Activated CD8-positive, alpha-beta memory T cell treated with anti-CD3 and anti-CD28 coated beads, Interleukin-2, amount 10 ng/mL, durations not matched to agents 7 days and 5 days (primary cell): ENCODE data around the gene RIT2. TPM values are rescaled to one million over a fixed set of nuclear protein-coding genes. Genes with fewer than 3 reads are reported as not detected.

Experiments
- ATAC-seq: fragments of 150-1000 bp; cut with Tn5 transposase; one replicate; pipeline ENCODE4 v1.10.0; 2021; ENCODE audit warnings: moderate library complexity
- CTCF ChIA-PET: fragments of 350-600 bp; sonication (Branson Sonifier 250); formaldehyde crosslinking; loops from one replicate; lab custom pipeline; 2021; ENCODE audit warnings: antibody characterized with exemption; lab: Charles Lee
- DNase-seq: peaks from one replicate; pipeline ENCODE4 v3.0.0-alpha.2; 2020
- H3K27ac Mint-ChIP-seq: one replicate; pipeline ENCODE4 v1.8.0; 2021; ENCODE audit warnings: mild to moderate bottlenecking, mixed read lengths
- H3K27me3 Mint-ChIP-seq: one replicate; pipeline ENCODE4 v1.8.0; 2021; ENCODE audit warnings: mixed read lengths
- H3K36me3 Mint-ChIP-seq: one replicate; pipeline ENCODE4 v1.8.0; 2021; ENCODE audit warnings: mild to moderate bottlenecking, mixed read lengths
- H3K4me1 Mint-ChIP-seq: one replicate; pipeline ENCODE4 v1.8.0; 2021; ENCODE audit warnings: mixed read lengths
- H3K4me3 Mint-ChIP-seq: one replicate; pipeline ENCODE4 v1.8.0; 2021; ENCODE audit warnings: mild to moderate bottlenecking, moderate library complexity, mixed read lengths
- H3K9me3 Mint-ChIP-seq: one replicate; pipeline ENCODE4 v1.8.0; 2022; ENCODE audit warnings: low read depth, mixed read lengths
- total RNA-seq, 2 experiments: library from RNA; stranded (reverse); gene quantifications; one replicate each; pipeline ENCODE4 v1.2.3, GENCODE V29; 2021

Gene RIT2
- total RNA-seq, 2 experiments from 2014 or later = not detected

- Mint-ChIP-seq H3K4me1 (no peaks in the 10 kb centered on the region), H3K36me3 (no peaks in the 10 kb centered on the region), H3K27ac (no peak overlapping the region), H3K27me3 (no peaks in the 10 kb centered on the region), H3K9me3 (peaks cover 14% of the 10 kb centered on the region), H3K4me3 (no peak overlapping the region)
- DNase-seq (no peak), ATAC-seq (no peak)
- CTCF ChIA-PET = no interaction called here
These were observed 92.6 kb downstream of the RIT2 start for GRCh38 chr18:43022874-43023273.

DNA sequence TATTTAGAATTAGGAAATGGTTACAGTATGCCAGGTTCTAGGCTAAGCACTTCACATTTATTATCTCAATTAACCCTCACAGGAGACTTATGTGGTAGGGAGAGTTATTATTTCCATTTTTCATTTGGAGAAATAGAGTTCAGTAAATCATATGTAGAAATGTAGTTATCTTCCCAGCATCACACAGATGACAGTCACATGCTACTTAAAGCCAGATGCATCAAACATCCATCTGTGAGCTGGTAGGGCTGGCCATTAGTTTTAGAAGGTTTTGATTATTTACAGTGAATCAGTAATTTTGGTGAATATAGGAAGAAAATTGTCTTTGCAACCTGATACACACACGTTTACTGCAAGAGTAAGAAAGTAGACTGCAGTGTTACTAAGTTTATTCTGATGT lies 97.9 kb downstream of the RIT2 start:
- CTCF ChIA-PET = no interaction called here

DNA sequence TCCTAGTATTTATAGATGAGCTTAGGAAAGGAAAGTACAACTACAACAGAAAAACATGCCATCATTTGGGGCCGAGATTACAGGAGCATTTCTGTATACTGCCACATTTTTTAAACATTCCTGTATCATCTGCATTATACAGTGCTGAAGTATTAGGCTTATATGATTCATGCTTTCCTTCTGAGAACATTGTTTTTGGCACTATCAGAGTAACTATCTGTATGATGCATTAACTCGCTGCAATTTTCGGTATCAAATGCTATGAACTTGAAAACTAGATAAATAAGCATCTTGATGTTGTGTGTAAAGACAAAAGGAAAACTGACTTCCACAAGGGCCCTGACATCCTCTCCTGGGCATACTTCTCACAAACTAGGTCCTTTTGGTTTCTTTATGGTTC lies 102.0 kb downstream of the RIT2 start:
- no peaks in the 10 kb centered on the region for H3K36me3 Mint-ChIP-seq
- H3K4me3 Mint-ChIP-seq = no peak overlapping the region
- DNase-seq (no peak), ATAC-seq (no peak)
- CTCF ChIA-PET = no interaction called here
- no peaks in the 10 kb centered on the region for H3K27me3 Mint-ChIP-seq
- H3K4me1 Mint-ChIP-seq = no peaks in the 10 kb centered on the region
- H3K27ac Mint-ChIP-seq = no peak overlapping the region
- H3K9me3 Mint-ChIP-seq = peaks cover 17% of the 10 kb centered on the region

More for the DNA sequence above, 97.9 kb downstream of the RIT2 start:
- Mint-ChIP-seq H3K27me3 (no peaks in the 10 kb centered on the region), H3K27ac (no peak overlapping the region), H3K4me1 (no peaks in the 10 kb centered on the region), H3K9me3 (peaks cover 17% of the 10 kb centered on the region), H3K36me3 (no peaks in the 10 kb centered on the region), H3K4me3 (no peak overlapping the region)
- DNase-seq = no peak
- ATAC-seq = no peak

DNA sequence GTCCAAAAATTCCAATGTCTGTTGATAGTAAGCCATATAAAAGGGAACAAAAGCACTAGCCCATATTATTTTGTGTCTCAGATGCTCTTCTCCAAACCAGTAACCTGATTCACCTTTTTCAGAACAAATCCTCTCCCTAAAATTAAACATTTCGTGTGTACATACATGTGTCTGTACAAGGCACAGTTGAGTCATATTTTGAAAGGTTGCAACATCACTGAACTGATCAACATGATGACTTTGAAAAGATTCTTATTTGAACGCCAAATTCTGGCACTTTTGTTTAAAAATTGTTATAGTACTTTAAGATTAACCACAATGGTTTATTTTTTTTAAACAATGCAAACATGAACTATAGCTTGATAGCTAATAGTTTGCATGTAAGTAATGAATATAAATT lies 102.5 kb downstream of the RIT2 start:
- H3K4me1 Mint-ChIP-seq = no peaks in the 10 kb centered on the region
- no peak overlapping the region for H3K4me3 Mint-ChIP-seq
- no peak overlapping the region for H3K27ac Mint-ChIP-seq
- CTCF ChIA-PET = no interaction called here
- no peak for DNase-seq
- H3K9me3 Mint-ChIP-seq = peaks cover 14% of the 10 kb centered on the region
- ATAC-seq = no peak
- no peaks in the 10 kb centered on the region for H3K27me3 Mint-ChIP-seq
- H3K36me3 Mint-ChIP-seq = no peaks in the 10 kb centered on the region

DNA sequence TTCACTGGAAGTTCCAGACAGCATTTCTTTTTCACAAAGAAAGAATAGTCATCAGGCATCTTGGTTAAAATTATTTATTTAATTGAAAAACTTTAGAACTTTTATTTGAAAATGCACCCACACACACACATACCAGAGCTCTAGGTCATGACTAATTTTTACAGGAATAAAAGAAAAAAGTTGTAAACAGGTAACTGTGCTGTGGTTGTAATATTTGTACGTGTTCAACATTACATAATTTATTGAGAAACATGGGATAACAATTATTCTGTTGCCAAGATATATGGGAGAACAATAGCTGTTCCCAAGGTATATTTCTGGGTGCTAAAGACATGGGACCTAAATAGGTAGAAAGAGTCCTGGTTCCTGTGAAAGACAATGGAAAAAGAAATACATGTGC lies 104.9 kb downstream of the RIT2 start:
- Mint-ChIP-seq H3K4me3 (no peak overlapping the region), H3K27me3 (no peaks in the 10 kb centered on the region), H3K36me3 (no peaks in the 10 kb centered on the region), H3K4me1 (no peaks in the 10 kb centered on the region), H3K9me3 (peaks cover 19% of the 10 kb centered on the region), H3K27ac (no peak overlapping the region)
- no peak for DNase-seq
- ATAC-seq = no peak
- CTCF ChIA-PET = no interaction called here

- no peak for ATAC-seq
- Mint-ChIP-seq H3K9me3 (peaks cover 17% of the 10 kb centered on the region), H3K36me3 (no peaks in the 10 kb centered on the region), H3K4me1 (no peaks in the 10 kb centered on the region), H3K4me3 (no peak overlapping the region), H3K27ac (no peak overlapping the region), H3K27me3 (no peaks in the 10 kb centered on the region)
- no peak for DNase-seq
- CTCF ChIA-PET = no interaction called here
These were observed 105.8 kb downstream of the RIT2 start for GRCh38 chr18:43009674-43010073.

DNA sequence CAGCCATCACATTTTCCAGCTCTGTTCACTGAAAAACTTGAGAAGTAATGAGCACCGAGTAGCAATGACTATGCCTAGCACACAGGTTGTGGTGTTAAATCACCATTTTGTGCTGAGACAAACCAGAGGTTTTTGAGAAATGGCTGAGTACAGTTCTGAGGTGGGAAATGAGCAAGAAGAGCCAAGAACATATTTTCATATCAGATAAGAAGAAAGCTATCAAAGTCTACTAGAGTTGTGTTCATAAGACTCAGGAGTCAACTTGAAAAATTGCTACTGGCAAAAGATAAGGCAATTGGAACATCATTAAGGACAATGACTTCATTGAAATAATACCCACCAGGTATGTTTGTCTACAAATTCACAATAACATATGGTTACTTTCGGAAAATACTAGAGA lies 108.1 kb downstream of the RIT2 start:
- H3K36me3 Mint-ChIP-seq = no peaks in the 10 kb centered on the region
- H3K9me3 Mint-ChIP-seq = peaks cover 14% of the 10 kb centered on the region
- no peak for ATAC-seq
- H3K27me3 Mint-ChIP-seq = no peaks in the 10 kb centered on the region
- CTCF ChIA-PET = no interaction called here
- no peak overlapping the region for H3K27ac Mint-ChIP-seq
- H3K4me3 Mint-ChIP-seq = no peak overlapping the region
- H3K4me1 Mint-ChIP-seq = no peaks in the 10 kb centered on the region
- no peak for DNase-seq

GRCh38 chr18:43004421-43004820 lies 111.1 kb downstream of the RIT2 start:
- no peaks in the 10 kb centered on the region for H3K27me3 Mint-ChIP-seq
- no peak for ATAC-seq
- CTCF ChIA-PET = no interaction called here
- H3K36me3 Mint-ChIP-seq = no peaks in the 10 kb centered on the region
- no peak overlapping the region for H3K4me3 Mint-ChIP-seq
- DNase-seq = no peak
- peaks cover 14% of the 10 kb centered on the region for H3K9me3 Mint-ChIP-seq
- H3K27ac Mint-ChIP-seq = no peak overlapping the region
- H3K4me1 Mint-ChIP-seq = no peaks in the 10 kb centered on the region

DNA sequence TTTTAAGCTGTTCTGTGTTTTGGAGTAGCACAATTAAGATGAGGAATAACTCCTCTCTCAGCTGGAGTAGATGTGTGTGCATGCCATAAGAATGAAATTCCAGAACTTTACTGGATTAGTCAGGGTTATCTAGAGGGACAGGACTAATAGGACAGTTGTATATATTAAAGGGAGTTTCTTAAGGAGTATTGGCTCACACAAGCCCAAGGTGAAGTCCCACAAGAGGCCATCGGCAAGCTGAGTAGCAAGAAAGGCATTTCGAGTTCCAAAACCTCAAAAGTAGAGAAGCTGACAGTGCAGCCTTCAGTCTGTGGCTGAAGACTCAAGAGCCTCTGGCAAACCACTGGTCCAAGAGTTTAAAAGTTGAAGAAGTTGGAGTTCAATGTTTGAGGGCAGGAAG lies 113.7 kb downstream of the RIT2 start:
- H3K27ac Mint-ChIP-seq = no peak overlapping the region
- CTCF ChIA-PET = no interaction called here
- no peak overlapping the region for H3K4me3 Mint-ChIP-seq
- no peaks in the 10 kb centered on the region for H3K27me3 Mint-ChIP-seq
- DNase-seq (no peak), ATAC-seq (no peak)
- H3K4me1 Mint-ChIP-seq = no peaks in the 10 kb centered on the region
- H3K9me3 Mint-ChIP-seq = peaks cover 15% of the 10 kb centered on the region
- no peaks in the 10 kb centered on the region for H3K36me3 Mint-ChIP-seq

GRCh38 chr18:42996824-42997223 lies 118.7 kb downstream of the RIT2 start:
- H3K9me3 Mint-ChIP-seq = peaks cover 19% of the 10 kb centered on the region
- CTCF ChIA-PET = interaction anchor here (0.6 kb wide), 1 partner anchor 1519 kb away, joined by 5 read pairs; no protein-coding TSS in a partner anchor
- ATAC-seq (no peak), DNase-seq (no peak)
- no peak overlapping the region for H3K27ac Mint-ChIP-seq
- no peak overlapping the region for H3K4me3 Mint-ChIP-seq
- no peaks in the 10 kb centered on the region for H3K36me3 Mint-ChIP-seq
- H3K4me1 Mint-ChIP-seq = no peaks in the 10 kb centered on the region
- H3K27me3 Mint-ChIP-seq = no peaks in the 10 kb centered on the region

GRCh38 chr18:42980426-42980825 lies 135.1 kb downstream of the RIT2 start:
- Mint-ChIP-seq H3K4me3 (no peak overlapping the region), H3K27ac (no peak overlapping the region), H3K27me3 (no peaks in the 10 kb centered on the region), H3K9me3 (peaks cover 6% of the 10 kb centered on the region), H3K36me3 (no peaks in the 10 kb centered on the region), H3K4me1 (no peaks in the 10 kb centered on the region)
- ATAC-seq (no peak), DNase-seq (no peak)
- CTCF ChIA-PET = no interaction called here

DNA sequence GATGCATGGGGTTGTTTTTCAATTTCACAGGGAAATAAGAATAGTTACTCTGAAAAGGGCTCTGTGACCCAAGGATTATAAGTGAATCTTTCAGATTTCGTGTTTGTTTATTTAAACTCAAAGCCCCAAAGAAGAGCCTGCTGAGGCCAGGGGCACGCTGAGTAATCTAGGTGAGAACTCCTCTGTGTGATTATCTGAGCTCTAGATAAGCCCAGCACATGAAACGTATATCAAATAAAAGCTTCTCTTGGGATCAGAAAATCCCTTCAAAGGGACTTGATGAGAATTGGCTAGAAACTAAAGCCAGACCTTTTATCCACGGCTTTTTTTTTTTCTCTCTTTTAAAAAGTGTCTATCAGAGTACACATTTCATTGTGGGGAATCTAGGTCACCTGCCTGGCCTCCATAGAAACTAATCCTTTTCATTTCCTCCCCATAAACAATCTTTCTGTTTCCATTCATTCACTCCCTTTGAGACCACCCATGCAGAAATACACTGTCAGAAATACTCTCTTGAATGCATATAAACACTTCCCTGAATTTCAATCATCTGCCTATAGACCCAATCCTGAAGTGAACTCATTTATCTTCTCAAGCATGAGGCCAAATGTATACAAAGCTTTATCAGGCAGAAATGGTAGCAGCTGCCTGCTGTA lies 137.4 kb downstream of the RIT2 start:
- H3K4me3 Mint-ChIP-seq = no peak overlapping the region
- CTCF ChIA-PET = no interaction called here
- H3K36me3 Mint-ChIP-seq = no peaks in the 10 kb centered on the region
- ATAC-seq = no peak
- H3K27me3 Mint-ChIP-seq = no peaks in the 10 kb centered on the region
- no peaks in the 10 kb centered on the region for H3K4me1 Mint-ChIP-seq
- H3K9me3 Mint-ChIP-seq = peaks cover 6% of the 10 kb centered on the region
- no peak overlapping the region for H3K27ac Mint-ChIP-seq
- no peak for DNase-seq

GRCh38 chr18:42976869-42977590 lies 138.5 kb downstream of the RIT2 start:
- Mint-ChIP-seq H3K4me1 (no peaks in the 10 kb centered on the region), H3K4me3 (no peak overlapping the region), H3K27ac (no peak overlapping the region), H3K9me3 (peaks cover 6% of the 10 kb centered on the region), H3K27me3 (no peaks in the 10 kb centered on the region), H3K36me3 (no peaks in the 10 kb centered on the region)
- ATAC-seq (no peak), DNase-seq (no peak)
- CTCF ChIA-PET = no interaction called here

GRCh38 chr18:42969366-42969765 lies 146.1 kb downstream of the RIT2 start:
- Mint-ChIP-seq H3K9me3 (no peaks in the 10 kb centered on the region), H3K4me3 (no peak overlapping the region), H3K36me3 (no peaks in the 10 kb centered on the region), H3K27me3 (no peaks in the 10 kb centered on the region), H3K27ac (no peak overlapping the region), H3K4me1 (no peaks in the 10 kb centered on the region)
- ATAC-seq (no peak), DNase-seq (no peak)
- CTCF ChIA-PET = no interaction called here
